ENCODE measurements around the gene KTN1. TPM values are rescaled to one million over a fixed set of nuclear protein-coding genes. Genes with fewer than 3 reads are reported as not detected.

The KTN1 gene
- total RNA-seq, 3 donors from 2014 or later = 142 to 215 (median 182) TPM

- peak; percentile 47 to 61 for DNase-seq (ENCODE audit: low spot score in 2 of 2)
- peaks cover 0 to 4% of the 10 kb centered on the region in 2 donors for H3K9me3 ChIP-seq
- H3K4me1 ChIP-seq = no peaks in the 10 kb centered on the region
- peak in 2 of 3 donors; percentile 35 to 57 for TF ChIP-seq POLR2AphosphoS5 (IDR thresholded peaks at IDR 0.05)
- no peak for TF ChIP-seq POLR2A (IDR thresholded peaks at IDR 0.05)
- H3K27me3 ChIP-seq = no peaks in the 10 kb centered on the region
- H3K4me3 ChIP-seq = no peak overlapping the region
- H3K36me3 ChIP-seq = no peaks in the 10 kb centered on the region
- peak overlapping the region in 1 of 2 donors; percentile 72 for H3K27ac ChIP-seq
- intact Hi-C loops (cut with DNase I; ENCODE audit: low total_unique reads) = loop anchor here (1.0 kb wide), 1 partner anchor 20 kb away; no protein-coding TSS in a partner anchor
Observed at GRCh38 chr14:55599250-55599879, 19.4 kb downstream of the KTN1 start.

GRCh38 chr14:55600784-55601561 lies 21.0 kb downstream of the KTN1 start:
- DNase-seq (ENCODE audit: low spot score in 2 of 2) = no peak

DNA sequence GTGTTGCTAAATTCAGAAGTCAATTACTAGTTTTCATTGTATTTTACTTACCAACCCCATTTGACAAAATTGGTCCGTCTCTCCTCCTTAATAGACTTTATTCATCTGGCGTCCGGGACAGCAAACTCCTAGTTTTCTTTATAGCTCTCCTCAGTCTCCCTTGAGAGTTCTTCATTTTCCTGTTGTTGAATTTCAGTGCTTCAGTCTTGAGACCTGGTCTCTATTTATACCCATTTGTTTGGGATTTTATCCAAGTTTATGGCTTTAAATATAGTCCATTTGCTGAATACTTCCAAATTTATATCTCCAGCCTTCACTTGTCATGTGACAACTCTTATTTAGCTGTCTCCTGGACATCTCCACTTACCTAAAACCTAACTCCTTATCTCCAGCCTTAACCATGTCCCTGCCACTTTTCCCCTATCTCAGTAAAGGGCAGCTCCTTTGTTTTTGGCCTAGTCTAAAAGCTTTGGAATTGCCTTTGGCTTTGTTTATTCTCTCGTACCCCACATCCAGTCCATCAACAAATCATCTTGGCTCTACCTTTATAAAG lies 23.5 kb downstream of the KTN1 start:
- Histone ChIP-seq H3K9me3 (no peaks in the 10 kb centered on the region), H3K4me1 (no peaks in the 10 kb centered on the region), H3K4me3 (no peak overlapping the region), H3K36me3 (no peaks in the 10 kb centered on the region), H3K27ac (no peak overlapping the region), H3K27me3 (no peaks in the 10 kb centered on the region)
- DNase-seq (ENCODE audit: low spot score in 2 of 2) = no peak
- TF ChIP-seq POLR2A (IDR thresholded peaks at IDR 0.05) (no peak), POLR2AphosphoS5 (IDR thresholded peaks at IDR 0.05) (no peak)
- TF ChIP-seq, protein P1, sequence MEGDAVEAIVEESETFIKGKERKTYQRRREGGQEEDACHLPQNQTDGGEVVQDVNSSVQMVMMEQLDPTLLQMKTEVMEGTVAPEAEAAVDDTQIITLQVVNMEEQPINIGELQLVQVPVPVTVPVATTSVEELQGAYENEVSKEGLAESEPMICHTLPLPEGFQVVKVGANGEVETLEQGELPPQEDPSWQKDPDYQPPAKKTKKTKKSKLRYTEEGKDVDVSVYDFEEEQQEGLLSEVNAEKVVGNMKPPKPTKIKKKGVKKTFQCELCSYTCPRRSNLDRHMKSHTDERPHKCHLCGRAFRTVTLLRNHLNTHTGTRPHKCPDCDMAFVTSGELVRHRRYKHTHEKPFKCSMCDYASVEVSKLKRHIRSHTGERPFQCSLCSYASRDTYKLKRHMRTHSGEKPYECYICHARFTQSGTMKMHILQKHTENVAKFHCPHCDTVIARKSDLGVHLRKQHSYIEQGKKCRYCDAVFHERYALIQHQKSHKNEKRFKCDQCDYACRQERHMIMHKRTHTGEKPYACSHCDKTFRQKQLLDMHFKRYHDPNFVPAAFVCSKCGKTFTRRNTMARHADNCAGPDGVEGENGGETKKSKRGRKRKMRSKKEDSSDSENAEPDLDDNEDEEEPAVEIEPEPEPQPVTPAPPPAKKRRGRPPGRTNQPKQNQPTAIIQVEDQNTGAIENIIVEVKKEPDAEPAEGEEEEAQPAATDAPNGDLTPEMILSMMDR (IDR thresholded peaks at IDR 0.05) = no peak
- intact Hi-C loops (cut with DNase I; ENCODE audit: low total_unique reads) = no loop called here

More at GRCh38 chr14:55600784-55601561, 21.0 kb downstream of the KTN1 start:
- intact Hi-C loops (cut with DNase I; ENCODE audit: low total_unique reads) = no loop called here
- no peak overlapping the region for H3K27ac ChIP-seq
- peaks cover 0 to 4% of the 10 kb centered on the region in 2 donors for H3K9me3 ChIP-seq
- no peaks in the 10 kb centered on the region for H3K36me3 ChIP-seq
- no peak overlapping the region for H3K4me3 ChIP-seq
- H3K4me1 ChIP-seq = no peaks in the 10 kb centered on the region
- no peaks in the 10 kb centered on the region for H3K27me3 ChIP-seq
- TF ChIP-seq, protein P1 (IDR thresholded peaks at IDR 0.05) = no peak
- TF ChIP-seq POLR2AphosphoS5 (IDR thresholded peaks at IDR 0.05) (no peak), POLR2A (IDR thresholded peaks at IDR 0.05) (no peak)

- H3K27ac ChIP-seq = no peak overlapping the region
- no peak overlapping the region for H3K4me3 ChIP-seq
- H3K4me1 ChIP-seq = no peaks in the 10 kb centered on the region
- H3K36me3 ChIP-seq = no peaks in the 10 kb centered on the region
- H3K9me3 ChIP-seq = no peaks in the 10 kb centered on the region
- intact Hi-C loops (cut with DNase I; ENCODE audit: low total_unique reads) = no loop called here
- TF ChIP-seq POLR2AphosphoS5 (IDR thresholded peaks at IDR 0.05) (no peak), POLR2A (IDR thresholded peaks at IDR 0.05) (no peak)
- TF ChIP-seq, protein P1 (IDR thresholded peaks at IDR 0.05) = no peak
- DNase-seq (ENCODE audit: low spot score in 2 of 2) = no peak
- no peaks in the 10 kb centered on the region for H3K27me3 ChIP-seq
Observed at GRCh38 chr14:55604488-55604887, 24.5 kb downstream of the KTN1 start.

- Histone ChIP-seq H3K4me1 (no peaks in the 10 kb centered on the region), H3K27ac (no peak overlapping the region), H3K27me3 (no peaks in the 10 kb centered on the region), H3K9me3 (no peaks in the 10 kb centered on the region), H3K4me3 (no peak overlapping the region), H3K36me3 (no peaks in the 10 kb centered on the region)
- DNase-seq (ENCODE audit: low spot score in 2 of 2) = no peak
- TF ChIP-seq POLR2A (IDR thresholded peaks at IDR 0.05) = no peak
- TF ChIP-seq, protein P1 (IDR thresholded peaks at IDR 0.05) = no peak
- no peak for TF ChIP-seq POLR2AphosphoS5 (IDR thresholded peaks at IDR 0.05)
- intact Hi-C loops (cut with DNase I; ENCODE audit: low total_unique reads) = no loop called here
Observed at GRCh38 chr14:55604900-55605418, 25.0 kb downstream of the KTN1 start.

All from breast epithelium (tissue), 4 donors.